PC-9 (cell line): Measurements from ENCODE around the gene CPXM2.

ENCODE experiments used
- EZH2 ChIP-seq: fragments of 200-600 bp; sonication (generic); IDR thresholded peaks from 2 replicates; pipeline ENCODE4 v1.8.0; 2017; ENCODE audit warnings: antibody characterized with exemption, low read depth
- TF ChIP-seq, protein P1 (sequence below): fragments of 200-600 bp; sonication (generic); conservative IDR thresholded peaks from 2 replicates; pipeline ENCODE4 v1.6.1; 2017; ENCODE audit warnings: mixed run types, antibody characterized with exemption, mild to moderate bottlenecking, moderate library complexity

DNA sequence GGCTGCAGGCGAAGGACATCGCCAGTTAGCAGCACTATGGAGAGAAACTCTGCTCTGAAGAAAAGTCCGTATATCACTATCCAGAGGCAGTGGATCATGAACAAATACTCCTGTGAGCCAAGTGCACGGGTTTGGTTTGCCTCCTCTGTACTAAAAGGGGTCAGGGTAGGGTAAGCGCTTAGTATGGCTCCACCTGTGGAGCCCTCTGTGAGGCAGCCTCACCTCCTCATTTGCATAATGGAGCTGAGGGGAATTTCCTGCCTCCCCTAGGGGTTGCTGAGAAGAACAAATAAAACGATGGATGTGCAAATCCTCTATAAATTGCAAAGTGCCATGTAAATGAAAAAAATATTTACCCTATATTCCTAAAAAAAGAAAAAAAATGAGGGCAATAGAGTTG, 162.1 kb downstream of the CPXM2 start:
- TF ChIP-seq, protein P1, sequence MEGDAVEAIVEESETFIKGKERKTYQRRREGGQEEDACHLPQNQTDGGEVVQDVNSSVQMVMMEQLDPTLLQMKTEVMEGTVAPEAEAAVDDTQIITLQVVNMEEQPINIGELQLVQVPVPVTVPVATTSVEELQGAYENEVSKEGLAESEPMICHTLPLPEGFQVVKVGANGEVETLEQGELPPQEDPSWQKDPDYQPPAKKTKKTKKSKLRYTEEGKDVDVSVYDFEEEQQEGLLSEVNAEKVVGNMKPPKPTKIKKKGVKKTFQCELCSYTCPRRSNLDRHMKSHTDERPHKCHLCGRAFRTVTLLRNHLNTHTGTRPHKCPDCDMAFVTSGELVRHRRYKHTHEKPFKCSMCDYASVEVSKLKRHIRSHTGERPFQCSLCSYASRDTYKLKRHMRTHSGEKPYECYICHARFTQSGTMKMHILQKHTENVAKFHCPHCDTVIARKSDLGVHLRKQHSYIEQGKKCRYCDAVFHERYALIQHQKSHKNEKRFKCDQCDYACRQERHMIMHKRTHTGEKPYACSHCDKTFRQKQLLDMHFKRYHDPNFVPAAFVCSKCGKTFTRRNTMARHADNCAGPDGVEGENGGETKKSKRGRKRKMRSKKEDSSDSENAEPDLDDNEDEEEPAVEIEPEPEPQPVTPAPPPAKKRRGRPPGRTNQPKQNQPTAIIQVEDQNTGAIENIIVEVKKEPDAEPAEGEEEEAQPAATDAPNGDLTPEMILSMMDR, result no peak
- no peak for TF ChIP-seq EZH2
